B cell (primary cell): Measurements from ENCODE around the gene DSCAML1. TPM values are rescaled to one million over a fixed set of nuclear protein-coding genes. Genes with fewer than 3 reads are reported as not detected.

ENCODE experiments used
- ATAC-seq: fragments of 200-7000 bp; cut with Tn5 transposase; one replicate; pipeline ENCODE4 v1.10.0; 2021; ENCODE audit warnings: low read depth, mild to moderate bottlenecking, moderate number of reproducible peaks, moderate library complexity
- CTCF ChIA-PET: fragments of 350-600 bp; sonication (Branson Sonifier 250); formaldehyde crosslinking; loops from one replicate; lab custom pipeline; 2021; ENCODE audit warnings: antibody characterized with exemption, inconsistent platforms; lab: Charles Lee
- POLR2A ChIA-PET: fragments of 350-600 bp; sonication (Branson Sonifier 250); formaldehyde crosslinking; loops from one replicate; lab custom pipeline; 2021; ENCODE audit warnings: antibody characterized with exemption; lab: Charles Lee
- DNase-seq: peaks from one replicate; pipeline ENCODE4 v3.0.0; 2013
- H2AFZ ChIP-seq: 2 replicates; pipeline ENCODE4 v1.6.1; 2012; ENCODE audit warnings: mild to moderate bottlenecking, low read depth, low read length; ENCODE audit not compliant: insufficient read depth, poor library complexity, severe bottlenecking
- H3K27ac ChIP-seq, 2 donors: 1 replicate in 1 of 2; 2 replicates in 1 of 2; pipeline ENCODE4 v1.5.1; 2012 to 2013; ENCODE audit warnings: low read length in 2 of 2, mild to moderate bottlenecking in 2 of 2, moderate library complexity in 1 of 2
- H3K27me3 ChIP-seq, 4 experiments: fragments of 200-600 bp in 1 of 4; sonication (generic) in 1 of 4; replicated peaks in 1 of 4; 1 replicate in 2 of 4; 2 replicates in 2 of 4; pipeline versions ENCODE4 v1.6.1 to v1.7.0; 2013 to 2016; ENCODE audit warnings: low read length in 3 of 4, mild to moderate bottlenecking in 2 of 4, mixed read lengths in 1 of 4, moderate library complexity in 1 of 4; ENCODE audit not compliant: insufficient read depth in 4 of 4, control insufficient read depth in 3 of 4; ENCODE audit errors: control extremely low read depth in 1 of 4
- H3K36me3 ChIP-seq, 2 experiments: replicated peaks in 1 of 2; 1 replicate in 1 of 2; 2 replicates in 1 of 2; pipeline versions ENCODE4 v1.6.1 to v1.7.1; 2013; ENCODE audit warnings: low read length in 1 of 2; ENCODE audit not compliant: insufficient read depth in 2 of 2, control insufficient read depth in 1 of 2; ENCODE audit errors: control extremely low read depth in 1 of 2, extremely low read depth in 1 of 2
- H3K4me1 ChIP-seq, 2 donors: fragments of 200-600 bp in 1 of 2; sonication (generic) in 1 of 2; 1 replicate in 1 of 2; 2 replicates in 1 of 2; pipeline versions ENCODE4 v1.5.1 to v1.6.1; 2013 to 2017; ENCODE audit warnings: low read length in 2 of 2; ENCODE audit not compliant: control insufficient read depth in 2 of 2, insufficient read depth in 2 of 2
- H3K4me2 ChIP-seq: replicated peaks from 2 replicates; pipeline ENCODE3; 2012; ENCODE audit warnings: mild to moderate bottlenecking, low read depth, low read length; ENCODE audit not compliant: poor library complexity, severe bottlenecking
- H3K4me3 ChIP-seq, 5 experiments: fragments of 200-600 bp in 1 of 5; sonication (generic) in 1 of 5; 1 replicate in 3 of 5; 2 replicates in 2 of 5; pipeline versions ENCODE4 v1.5.1 to v1.7.0; 2011 to 2016; ENCODE audit warnings: low read length in 4 of 5, mild to moderate bottlenecking in 4 of 5, low read depth in 2 of 5, control low read depth in 1 of 5, moderate library complexity in 1 of 5; ENCODE audit not compliant: insufficient read depth in 1 of 5; ENCODE audit errors: control extremely low read depth in 1 of 5, extremely low read depth in 1 of 5
- H3K79me2 ChIP-seq: fragments of 200-600 bp; sonication (generic); one replicate; pipeline ENCODE4 v1.6.0; 2016; ENCODE audit warnings: low read length; ENCODE audit not compliant: control insufficient read depth, insufficient read depth
- H3K9ac ChIP-seq: fragments of 200-600 bp; sonication (generic); 2 replicates; pipeline ENCODE4 v1.6.1; 2017; ENCODE audit warnings: mild to moderate bottlenecking, low read length, moderate library complexity
- H3K9me3 ChIP-seq, 3 donors: one replicate each; pipeline versions ENCODE4 v1.6.1 to v1.7.1; 2013; ENCODE audit warnings: low read length in 2 of 3; ENCODE audit not compliant: control insufficient read depth in 2 of 3, insufficient read depth in 1 of 3; ENCODE audit errors: control extremely low read depth in 1 of 3
- H4K20me1 ChIP-seq: 2 replicates; pipeline ENCODE4 v1.6.0; 2012; ENCODE audit warnings: mild to moderate bottlenecking, low read length; ENCODE audit not compliant: insufficient read depth, control insufficient read depth, poor library complexity, severe bottlenecking
- H3K27ac Mint-ChIP-seq: one replicate; pipeline ENCODE4 v1.8.0; 2021; ENCODE audit warnings: mixed read lengths
- H3K27me3 Mint-ChIP-seq: one replicate; pipeline ENCODE4 v1.8.0; 2021; ENCODE audit warnings: mixed read lengths
- H3K4me1 Mint-ChIP-seq: one replicate; pipeline ENCODE4 v1.8.0; 2021; ENCODE audit warnings: mixed read lengths
- H3K4me3 Mint-ChIP-seq: one replicate; pipeline ENCODE4 v1.8.0; 2021; ENCODE audit warnings: mixed read lengths
- H3K9me3 Mint-ChIP-seq: one replicate; pipeline ENCODE4 v1.8.0; 2022; ENCODE audit warnings: mixed read lengths; ENCODE audit not compliant: insufficient read depth
- CTCF ChIP-seq: fragments of 200-600 bp; IDR thresholded peaks from one replicate; pipeline ENCODE4 v1.8.0; 2022; ENCODE audit warnings: antibody characterized with exemption, mild to moderate bottlenecking
- EZH2 ChIP-seq: IDR thresholded peaks from 2 replicates; pipeline ENCODE4 v1.6.1; 2012; ENCODE audit warnings: borderline replicate concordance, low read depth, mild to moderate bottlenecking, moderate library complexity, low read length; ENCODE audit not compliant: insufficient read depth, poor library complexity, severe bottlenecking
- WGBS: methylation state at CpG from one replicate; pipeline ENCODE4 v1.1.5; 2013; ENCODE audit warnings: missing lambda C conversion rate; ENCODE audit not compliant: insufficient coverage; 5-methylcytosine and 5-hydroxymethylcytosine counted together
- intact Hi-C: fragments of 100-400 bp; cut with micrococcal nuclease; formaldehyde crosslinking; loops from one replicate; pipeline ENCODE4 v1.10.0; 2022
- polyA plus RNA-seq: library from polyadenylated mRNA; depleted of rRNA; stranded (reverse); fragments of >200 nt; gene quantifications from 2 replicates; pipeline ENCODE4 v1.2.3, GENCODE V29; 2012
- total RNA-seq, 2 donors: library from RNA; stranded (reverse); fragments of 120-200 nt in 1 of 2; gene quantifications; 1 replicate in 1 of 2; 2 replicates in 1 of 2; pipeline versions ENCODE4 v1.2.3 to v1.2.4, GENCODE V29; 2013 to 2022

Gene DSCAML1
- total and polyA plus RNA-seq, 2 donors (not counting 1 experiment from before 2014, with no cell fraction given) = 1.2 to 6.2 TPM

DNA sequence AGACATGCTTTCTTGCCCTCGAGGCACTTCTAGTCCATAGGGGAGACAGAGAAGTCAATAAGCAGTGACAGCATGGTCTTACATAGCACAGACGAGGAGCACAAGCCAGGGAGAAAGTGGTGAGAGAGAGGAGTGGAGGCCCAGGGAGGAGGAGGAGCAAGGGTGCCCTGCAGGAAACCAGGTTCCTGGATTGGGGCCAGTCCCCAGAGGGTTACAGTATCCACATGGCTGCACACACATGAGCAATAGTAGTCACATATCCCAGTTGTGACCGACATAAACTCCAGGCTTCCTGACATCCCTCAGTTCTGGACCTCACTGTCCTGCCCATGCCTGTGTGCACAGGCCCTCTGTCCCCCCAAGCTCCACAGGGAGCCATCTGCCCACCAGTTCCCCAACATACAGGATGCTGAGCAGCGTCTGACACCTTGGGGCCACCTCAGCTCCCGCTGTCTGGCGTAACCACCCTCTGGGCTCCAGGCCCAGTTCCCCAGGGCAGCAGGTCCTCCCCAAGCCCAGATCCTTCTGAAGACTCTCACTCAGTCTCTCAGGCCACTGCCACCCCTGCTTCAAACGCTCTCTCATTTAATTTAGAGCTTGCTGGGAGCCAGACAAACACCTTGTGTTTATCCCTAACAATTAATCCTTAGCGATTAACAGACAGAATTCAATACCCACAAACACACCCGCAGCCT, 53.7 kb downstream of the DSCAML1 start:
- no peak overlapping the region for H2AFZ ChIP-seq
- peaks cover 0 to 30% (median 0%) of the 10 kb centered on the region in 4 experiments for H3K27me3 ChIP-seq
- H3K27ac ChIP-seq = no peak overlapping the region
- H3K4me1 Mint-ChIP-seq = no peaks in the 10 kb centered on the region
- no peaks in the 10 kb centered on the region for H3K9me3 Mint-ChIP-seq
- CTCF ChIA-PET = no interaction called here
- no peak overlapping the region for H3K9ac ChIP-seq
- H3K9me3 ChIP-seq = peaks cover 0 to 9% (median 0%) of the 10 kb centered on the region in 3 donors
- no peaks in the 10 kb centered on the region for H4K20me1 ChIP-seq
- H3K27me3 Mint-ChIP-seq = peaks cover 38% of the 10 kb centered on the region
- H3K27ac Mint-ChIP-seq = no peak overlapping the region
- no peaks in the 10 kb centered on the region for H3K4me1 ChIP-seq
- H3K4me3 ChIP-seq = no peak overlapping the region
- WGBS = 24% methylated on average over 9 of the region's 9 CpGs
- no peak overlapping the region for H3K4me2 ChIP-seq
- no peak for DNase-seq
- no peaks in the 10 kb centered on the region for H3K36me3 ChIP-seq
- TF ChIP-seq CTCF (no peak), EZH2 (no peak)
- POLR2A ChIA-PET = no interaction called here
- H3K4me3 Mint-ChIP-seq = no peak overlapping the region
- ATAC-seq = no peak
- H3K79me2 ChIP-seq = no peaks in the 10 kb centered on the region
- intact Hi-C loops = no loop called here

- POLR2A ChIA-PET = no interaction called here
- Mint-ChIP-seq H3K27me3 (peaks cover 58% of the 10 kb centered on the region), H3K4me1 (no peaks in the 10 kb centered on the region), H3K27ac (no peak overlapping the region), H3K4me3 (no peak overlapping the region), H3K9me3 (no peaks in the 10 kb centered on the region)
- Histone ChIP-seq H3K27me3 (peaks cover 0 to 26% (median 0%) of the 10 kb centered on the region in 4 experiments), H3K4me2 (no peak overlapping the region), H3K4me1 (no peaks in the 10 kb centered on the region), H3K9me3 (peaks cover 0 to 5% (median 0%) of the 10 kb centered on the region in 3 donors), H3K4me3 (no peak overlapping the region), H3K36me3 (no peaks in the 10 kb centered on the region), H3K9ac (no peak overlapping the region), H3K79me2 (no peaks in the 10 kb centered on the region), H2AFZ (no peak overlapping the region), H4K20me1 (no peaks in the 10 kb centered on the region), H3K27ac (no peak overlapping the region)
- CTCF ChIA-PET = no interaction called here
- DNase-seq (no peak), ATAC-seq (no peak)
- TF ChIP-seq CTCF = no peak
- no peak for TF ChIP-seq EZH2
- intact Hi-C loops = no loop called here
- WGBS = 29% methylated on average over 2 of the region's 8 CpGs
Observed at GRCh38 chr11:117738246-117738957, 58.6 kb downstream of the DSCAML1 start.
